C4-2B (cell line): ENCODE data around the gene STAG3.
"Not testable (repeated sequence)": the region's sequence is repeated elsewhere in the genome, so short reads cannot be mapped to it uniquely, and the experiment has no call there.

Experiments used
- ZFX ChIP-seq: fragments of 450-650 bp; IDR thresholded peaks from 2 replicates; pipeline ENCODE4 v1.6.1; 2017
- TF ChIP-seq, protein P1 (sequence below): fragments of 450-650 bp; conservative IDR thresholded peaks from 2 replicates; pipeline ENCODE4 v1.5.1; 2017; ENCODE audit warnings: mild to moderate bottlenecking

GRCh38 chr7:100224891-100225290 is 47.2 kb downstream of the STAG3 start:
- TF ChIP-seq, protein P1, sequence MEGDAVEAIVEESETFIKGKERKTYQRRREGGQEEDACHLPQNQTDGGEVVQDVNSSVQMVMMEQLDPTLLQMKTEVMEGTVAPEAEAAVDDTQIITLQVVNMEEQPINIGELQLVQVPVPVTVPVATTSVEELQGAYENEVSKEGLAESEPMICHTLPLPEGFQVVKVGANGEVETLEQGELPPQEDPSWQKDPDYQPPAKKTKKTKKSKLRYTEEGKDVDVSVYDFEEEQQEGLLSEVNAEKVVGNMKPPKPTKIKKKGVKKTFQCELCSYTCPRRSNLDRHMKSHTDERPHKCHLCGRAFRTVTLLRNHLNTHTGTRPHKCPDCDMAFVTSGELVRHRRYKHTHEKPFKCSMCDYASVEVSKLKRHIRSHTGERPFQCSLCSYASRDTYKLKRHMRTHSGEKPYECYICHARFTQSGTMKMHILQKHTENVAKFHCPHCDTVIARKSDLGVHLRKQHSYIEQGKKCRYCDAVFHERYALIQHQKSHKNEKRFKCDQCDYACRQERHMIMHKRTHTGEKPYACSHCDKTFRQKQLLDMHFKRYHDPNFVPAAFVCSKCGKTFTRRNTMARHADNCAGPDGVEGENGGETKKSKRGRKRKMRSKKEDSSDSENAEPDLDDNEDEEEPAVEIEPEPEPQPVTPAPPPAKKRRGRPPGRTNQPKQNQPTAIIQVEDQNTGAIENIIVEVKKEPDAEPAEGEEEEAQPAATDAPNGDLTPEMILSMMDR = not testable (repeated sequence)
- not testable (repeated sequence) for TF ChIP-seq ZFX
